Retinal pigment epithelial cell (primary cell): Measurements from ENCODE around the gene NCMAP.

ENCODE experiments used
- DNase-seq: peaks from one replicate; pipeline ENCODE4 v3.0.0-alpha.2; 2010; ENCODE audit warnings: low read depth
- H3K4me3 ChIP-seq: 2 replicates; pipeline ENCODE4 v1.5.1; 2011; ENCODE audit warnings: mild to moderate bottlenecking, low read length, control low read depth, moderate library complexity
- TF ChIP-seq, protein P1 (sequence below): conservative IDR thresholded peaks from 2 replicates; pipeline ENCODE4 v1.5.1; 2011; ENCODE audit warnings: low read depth, low read length, control low read depth, inconsistent platforms

The NCMAP gene

DNA sequence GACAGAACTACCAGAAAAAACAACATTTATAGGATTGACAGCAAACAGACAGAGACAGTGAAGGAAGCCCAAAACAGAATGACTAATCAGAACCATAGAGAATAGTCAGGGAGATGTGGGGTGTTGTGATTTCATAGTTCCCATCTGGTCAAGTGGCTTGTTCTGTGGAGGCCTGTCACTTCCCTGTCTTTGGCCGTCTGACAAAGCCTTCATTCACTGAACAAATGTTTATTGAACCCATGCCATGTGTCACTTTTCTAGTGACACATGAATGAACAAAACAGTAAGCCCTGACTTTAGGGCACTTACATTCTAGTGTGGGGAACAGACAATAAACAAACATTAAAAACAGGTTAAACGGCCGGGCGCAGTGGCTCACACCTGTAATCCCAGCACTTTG, 84.0 kb downstream of the NCMAP start:
- no peak for DNase-seq
- TF ChIP-seq, protein P1, sequence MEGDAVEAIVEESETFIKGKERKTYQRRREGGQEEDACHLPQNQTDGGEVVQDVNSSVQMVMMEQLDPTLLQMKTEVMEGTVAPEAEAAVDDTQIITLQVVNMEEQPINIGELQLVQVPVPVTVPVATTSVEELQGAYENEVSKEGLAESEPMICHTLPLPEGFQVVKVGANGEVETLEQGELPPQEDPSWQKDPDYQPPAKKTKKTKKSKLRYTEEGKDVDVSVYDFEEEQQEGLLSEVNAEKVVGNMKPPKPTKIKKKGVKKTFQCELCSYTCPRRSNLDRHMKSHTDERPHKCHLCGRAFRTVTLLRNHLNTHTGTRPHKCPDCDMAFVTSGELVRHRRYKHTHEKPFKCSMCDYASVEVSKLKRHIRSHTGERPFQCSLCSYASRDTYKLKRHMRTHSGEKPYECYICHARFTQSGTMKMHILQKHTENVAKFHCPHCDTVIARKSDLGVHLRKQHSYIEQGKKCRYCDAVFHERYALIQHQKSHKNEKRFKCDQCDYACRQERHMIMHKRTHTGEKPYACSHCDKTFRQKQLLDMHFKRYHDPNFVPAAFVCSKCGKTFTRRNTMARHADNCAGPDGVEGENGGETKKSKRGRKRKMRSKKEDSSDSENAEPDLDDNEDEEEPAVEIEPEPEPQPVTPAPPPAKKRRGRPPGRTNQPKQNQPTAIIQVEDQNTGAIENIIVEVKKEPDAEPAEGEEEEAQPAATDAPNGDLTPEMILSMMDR = no peak
- no peak overlapping the region for H3K4me3 ChIP-seq

DNA sequence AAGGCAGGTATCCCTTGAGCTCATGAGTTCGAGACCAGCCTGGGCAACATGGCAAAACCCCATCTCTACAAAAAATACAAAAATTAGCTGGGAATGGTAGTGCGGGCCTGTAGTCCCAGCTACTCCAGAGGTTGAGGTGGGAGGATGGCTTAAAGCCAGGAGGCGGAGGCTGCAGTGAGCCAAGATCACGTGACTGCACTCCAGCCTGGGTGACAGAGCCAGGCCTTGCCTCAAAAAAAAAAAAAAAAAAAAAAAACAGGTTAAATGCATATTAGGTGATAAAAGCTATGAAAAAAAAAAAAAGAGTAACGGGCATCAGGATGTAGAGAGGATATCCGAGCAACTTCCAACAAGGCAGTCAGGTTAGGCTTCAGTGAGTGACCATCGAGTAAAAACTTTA, 84.4 kb downstream of the NCMAP start:
- TF ChIP-seq, protein P1 = no peak
- DNase-seq = no peak
- no peak overlapping the region for H3K4me3 ChIP-seq

- peak overlapping the region; percentile 38 for H3K4me3 ChIP-seq
- TF ChIP-seq, protein P1 = no peak
- DNase-seq = no peak
These were observed 85.8 kb downstream of the NCMAP start for GRCh38 chr1:24641646-24642151.

- TF ChIP-seq, protein P1 = peak; percentile 12
- H3K4me3 ChIP-seq = peak within 1 kb of the TSS; percentile 93
- DNase-seq = peak; percentile 100
These were observed 86.8 kb downstream of the NCMAP start, which contains the start of gene SRRM1 for GRCh38 chr1:24642481-24643362. Gene SRRM1, plus strand, starts transcription at chr1:24643302. Its CDS starts 25 bp downstream, at chr1:24643327.

DNA sequence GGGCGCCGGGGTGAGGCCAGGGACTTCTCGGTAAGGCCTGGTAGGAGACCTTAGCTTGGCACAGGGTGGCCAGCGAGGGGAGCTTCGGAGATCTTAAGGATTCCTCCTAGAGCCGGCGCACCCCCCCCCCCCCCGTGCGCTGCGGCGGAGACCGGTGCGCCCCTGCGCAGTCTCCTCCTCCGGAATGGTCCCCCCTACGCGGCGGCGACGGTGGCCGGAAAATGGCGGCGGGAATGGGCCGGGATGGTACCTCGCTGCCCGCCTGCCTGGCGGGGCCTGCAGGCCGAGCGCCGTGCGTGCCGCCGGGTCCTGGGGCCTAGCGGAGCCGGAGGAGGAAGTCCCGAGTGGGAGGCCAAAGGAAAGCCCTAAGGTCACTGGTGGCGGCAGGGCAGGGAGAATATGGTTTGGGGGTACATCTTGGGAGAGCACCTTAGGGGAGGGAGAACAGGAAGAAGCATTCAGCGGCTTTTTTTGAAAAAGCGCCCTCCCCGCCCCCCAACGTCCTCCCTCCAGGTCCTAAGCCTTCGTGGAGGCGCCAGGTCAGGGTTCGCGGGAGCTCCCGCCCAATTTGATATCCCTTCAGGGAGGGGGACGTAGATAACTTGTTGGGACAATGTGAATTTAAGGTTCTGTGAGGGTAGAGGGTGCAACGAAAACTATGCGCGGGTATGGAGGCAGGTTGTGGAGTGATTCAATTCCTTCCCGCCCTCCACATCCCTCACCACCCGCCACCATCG, 87.6 kb downstream of the NCMAP start:
- TF ChIP-seq, protein P1 = no peak

GRCh38 chr1:24644100-24644384, 88.2 kb downstream of the NCMAP start:
- H3K4me3 ChIP-seq = peak overlapping the region; percentile 93
- DNase-seq = no peak
- TF ChIP-seq, protein P1 = no peak

More for the DNA sequence above, 87.6 kb downstream of the NCMAP start:
- H3K4me3 ChIP-seq = peak overlapping the region; percentile 93
- no peak for DNase-seq
